Measurements from ENCODE around the gene GTF2H3.

The GTF2H3 gene

GRCh38 chr12:123707466-123707865 lies 73.8 kb downstream of the GTF2H3 start:
- DNase-seq (ENCODE audit: low read depth in 3 of 3, low spot score in 1 of 3), result no peak

All from stimulated activated CD4-positive, alpha-beta T cell treated with anti-CD3 and anti-CD28 coated beads, TNF-alpha, amount 100 ng/mL, for 1 hour (primary cell).